T-helper 1 cell treated with Interleukin-12 subunit alpha and Interleukin-12 subunit beta and Interleukin-4 antibody, amounts not matched to agents 30 ng/mL and 1 ng/mL, for 36 hours (primary cell): ENCODE data around the gene OXGR1. TPM values are rescaled to one million over a fixed set of nuclear protein-coding genes. Genes with fewer than 3 reads are reported as not detected.

Experiments used
- intact Hi-C: fragments of 100-400 bp; cut with micrococcal nuclease; formaldehyde crosslinking; loops from one replicate; pipeline ENCODE4 v1.15.1; 2024
- total RNA-seq: library from RNA; stranded (reverse); gene quantifications from 2 replicates; pipeline ENCODE4 v1.2.3, GENCODE V29; 2022

The OXGR1 gene
- total RNA-seq, 1 donor from 2014 or later = not detected

DNA sequence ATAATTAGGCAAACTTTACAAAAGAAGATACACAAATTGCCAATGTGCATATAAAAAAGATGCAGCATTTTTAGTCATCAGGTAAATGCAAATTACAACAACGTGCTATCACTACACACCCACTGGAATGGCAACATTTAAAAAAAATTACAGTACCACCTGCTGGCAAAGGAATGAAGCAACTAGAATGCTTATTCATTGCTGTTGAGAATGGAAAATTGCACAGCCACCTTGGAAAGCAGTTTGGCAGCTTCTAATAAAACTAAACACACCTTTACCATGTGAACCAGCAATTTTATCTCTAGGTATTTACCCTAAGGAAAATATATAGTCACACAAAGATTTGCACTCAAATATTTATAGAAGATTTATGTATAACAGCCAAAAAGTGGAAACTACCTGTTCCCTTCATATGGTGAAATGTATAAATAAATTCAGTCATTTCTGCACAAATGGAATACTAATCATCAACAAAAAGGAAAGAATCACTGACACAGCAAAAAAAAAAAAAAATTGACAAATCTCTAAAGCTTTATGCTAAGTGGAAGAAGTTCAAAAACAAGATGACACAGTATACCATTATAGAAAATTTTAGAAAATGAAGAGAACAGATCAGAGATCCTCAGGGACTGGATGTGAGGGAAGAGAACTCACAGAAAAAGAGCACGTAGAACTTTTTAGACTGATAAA, 30.3 kb downstream of the OXGR1 start:
- intact Hi-C loops = no loop called here

DNA sequence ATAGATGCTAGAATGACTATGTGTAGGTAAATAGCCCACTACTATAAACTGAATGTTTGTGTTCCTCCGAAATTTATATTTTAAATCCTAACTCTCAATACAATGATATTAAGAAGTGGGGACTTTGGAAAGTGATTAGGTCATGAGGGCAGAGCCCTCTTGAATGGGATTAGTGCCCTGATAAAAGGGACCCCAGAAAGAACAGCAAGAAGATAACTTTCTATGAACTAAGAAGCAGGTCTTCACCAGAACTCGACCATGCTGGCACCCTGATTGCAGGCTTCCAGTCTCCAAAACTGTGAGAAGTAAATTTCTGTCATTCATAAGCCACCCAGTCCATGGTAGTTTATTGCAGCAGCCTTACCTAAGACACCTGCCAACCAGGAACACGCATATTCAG, 33.9 kb downstream of the OXGR1 start:
- intact Hi-C loops = no loop called here

DNA sequence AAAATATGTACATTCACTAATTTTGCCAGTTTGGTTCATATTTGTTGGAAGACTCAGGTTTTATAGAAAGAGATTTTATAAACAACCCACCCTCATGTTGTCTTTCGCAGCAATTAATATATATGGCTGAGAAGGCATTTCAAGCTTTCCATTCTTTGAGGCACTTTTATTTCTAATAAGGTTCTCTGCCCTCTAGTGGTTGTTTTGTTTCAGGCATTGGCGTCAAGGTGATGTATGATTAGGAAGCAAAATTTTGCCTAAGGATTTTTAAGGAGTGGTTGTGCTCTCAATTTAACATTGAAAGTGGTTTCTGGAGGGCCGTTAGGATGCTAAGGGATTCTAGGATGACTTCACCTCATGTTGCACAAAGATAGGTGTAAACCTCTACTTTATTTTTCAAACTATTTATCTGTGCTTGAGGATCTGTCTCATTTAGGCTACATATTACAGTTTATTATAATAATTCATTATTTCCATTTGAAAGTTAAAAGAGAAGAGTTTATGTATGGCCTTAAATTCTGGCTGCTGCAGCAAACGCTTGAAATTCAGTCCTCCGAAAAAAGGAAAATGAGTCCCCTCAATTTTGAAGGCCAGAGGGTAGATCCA, 35.9 kb downstream of the OXGR1 start:
- intact Hi-C loops = loop anchor here (1.0 to 10.0 kb wide), 2 partner anchors 938 to 1334 kb away; no protein-coding TSS in a partner anchor

DNA sequence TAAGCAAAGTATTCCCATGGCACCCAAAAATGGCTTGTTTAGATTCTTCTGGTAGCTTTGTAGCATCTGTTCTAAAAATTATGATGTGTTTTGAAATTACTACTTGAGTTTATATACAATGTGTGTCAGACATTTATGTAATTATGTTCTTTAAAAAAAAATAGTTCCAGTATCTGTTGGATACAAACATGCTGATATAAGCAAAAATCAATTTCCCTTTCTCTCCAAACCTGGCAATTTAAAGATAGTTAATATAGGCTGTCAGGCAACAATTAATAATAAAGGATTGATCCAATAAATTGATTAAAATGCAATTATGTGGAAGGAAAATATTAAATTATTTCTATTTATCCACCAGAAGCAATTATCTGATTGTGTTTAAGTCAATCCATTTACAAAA, 41.7 kb downstream of the OXGR1 start:
- intact Hi-C loops = loop anchor here (10.0 kb wide), 1 partner anchor 1328 kb away; no protein-coding TSS in a partner anchor

DNA sequence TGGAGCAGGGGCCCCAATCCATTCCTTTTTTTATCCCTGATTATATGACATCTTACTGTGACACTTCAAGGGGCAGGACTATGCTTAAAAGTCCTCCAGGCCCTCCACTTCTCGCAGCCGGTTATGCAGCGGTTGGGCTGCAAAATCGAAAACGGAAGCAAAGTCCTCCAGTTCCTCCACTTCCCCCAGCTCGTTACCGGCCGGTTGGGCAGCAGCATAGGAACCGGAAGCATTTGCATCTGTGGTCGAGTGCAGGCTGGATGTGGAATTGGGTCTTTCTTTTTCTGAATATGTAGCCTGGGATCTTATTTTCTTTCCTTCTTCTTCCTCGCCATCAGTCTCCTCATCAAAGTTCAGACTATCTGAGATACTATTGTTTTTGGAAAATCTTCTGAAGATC, 46.1 kb downstream of the OXGR1 start:
- intact Hi-C loops = no loop called here

DNA sequence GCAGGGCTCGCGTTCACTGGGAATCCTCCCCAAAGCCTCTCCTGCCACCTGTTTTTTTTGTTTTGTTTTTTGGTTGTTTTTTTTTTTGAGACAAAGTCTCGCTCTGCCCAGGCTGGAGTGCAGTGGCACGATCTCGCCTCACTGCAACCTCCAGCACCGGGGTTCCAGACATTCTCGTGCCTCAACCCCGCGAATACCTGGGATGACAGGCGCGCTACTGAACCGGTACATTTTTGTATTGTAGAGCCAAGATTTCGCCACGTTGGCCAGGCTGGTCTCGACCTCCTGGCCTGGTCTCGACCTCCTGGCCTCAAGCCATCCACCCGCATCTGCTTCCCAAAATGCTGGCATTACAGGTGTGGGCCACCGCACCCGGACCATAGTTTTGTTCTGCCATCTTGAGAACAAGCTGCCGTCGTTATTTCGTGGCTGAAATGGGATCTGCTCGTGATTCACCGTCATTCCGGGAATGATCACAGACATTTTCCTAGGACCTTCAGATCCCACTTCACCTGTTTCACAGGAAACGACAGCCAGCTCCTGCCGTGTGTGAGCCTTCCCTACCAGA, 46.8 kb downstream of the OXGR1 start:
- intact Hi-C loops = no loop called here

DNA sequence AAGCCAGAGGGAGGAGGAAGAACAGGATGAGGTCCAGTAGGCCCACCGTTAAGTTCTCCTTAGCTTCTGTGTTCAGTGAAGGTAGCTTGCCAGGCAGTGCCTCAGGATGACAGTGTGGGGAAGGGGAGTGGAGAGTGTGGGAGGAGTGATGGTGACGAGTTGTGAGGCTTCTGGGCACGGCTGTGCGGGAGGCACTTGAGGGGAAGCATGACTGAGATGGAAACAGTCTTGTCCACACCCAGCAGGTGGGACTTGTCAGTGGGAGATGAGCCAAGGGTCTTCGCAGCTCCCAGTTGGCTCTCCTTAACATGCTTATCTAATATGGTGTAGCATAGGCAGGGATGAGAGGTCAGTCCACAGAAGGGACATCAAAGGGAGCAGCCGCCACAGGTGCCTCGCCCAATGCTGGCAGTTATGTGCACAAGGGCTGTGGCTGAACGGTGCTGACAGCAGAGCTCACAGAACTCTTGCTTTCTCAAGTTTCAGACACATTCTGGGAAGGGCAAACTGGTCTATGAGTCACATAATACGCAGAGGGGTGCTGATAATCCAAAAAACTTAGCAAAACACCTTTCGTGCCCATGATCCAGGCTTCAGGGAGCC, 47.5 kb downstream of the OXGR1 start:
- intact Hi-C loops = no loop called here

DNA sequence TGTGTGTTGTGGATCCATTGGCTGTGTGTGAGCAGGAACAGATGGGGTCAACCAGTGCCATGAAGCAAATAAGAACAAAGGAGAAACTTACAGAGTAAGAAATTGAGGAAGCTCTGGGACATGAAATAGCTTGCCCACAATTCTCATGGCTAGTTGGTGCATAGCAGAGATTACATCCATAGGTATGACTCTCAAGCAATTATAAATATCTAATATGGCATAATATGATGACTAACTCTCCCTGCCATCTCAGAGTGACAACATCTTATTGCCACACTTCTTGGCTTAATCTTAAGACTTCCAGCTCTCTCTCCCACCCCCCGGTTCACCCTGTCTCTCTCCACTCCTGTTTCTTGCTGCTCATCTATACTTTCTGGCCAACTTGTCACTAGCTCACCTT, 53.3 kb downstream of the OXGR1 start:
- intact Hi-C loops = no loop called here

DNA sequence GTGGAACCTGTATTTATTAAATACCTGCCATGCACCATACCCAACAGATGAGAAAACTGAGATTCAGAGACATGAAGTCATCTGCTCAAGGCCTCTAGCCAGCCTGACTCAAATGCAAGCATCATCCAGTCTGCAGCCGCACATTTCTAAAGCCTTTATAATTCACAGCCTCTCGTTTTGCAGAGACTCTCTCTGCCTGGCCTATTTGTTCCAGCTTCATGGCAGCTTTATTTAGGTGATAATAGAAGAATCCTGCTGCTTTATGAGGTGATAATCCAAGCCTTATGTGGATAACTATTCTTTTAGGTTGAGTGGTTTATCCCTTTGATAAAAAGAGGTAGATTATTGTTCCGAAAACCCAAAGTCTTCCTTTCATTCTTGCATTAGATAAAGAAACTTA, 58.4 kb downstream of the OXGR1 start:
- intact Hi-C loops = no loop called here

Other genes with a start within 250 kb of the OXGR1 start
- gene MBNL2, start 227.9 kb upstream of the OXGR1 start, total RNA-seq = 12.4 and 14.4 TPM in 2 replicates